Sigmoid colon (tissue), 4 donors: ENCODE measurements around the gene IDNK.

Experiments
- EP300 ChIP-seq, 4 donors: sonication (generic); formaldehyde crosslinking; IDR thresholded peaks; one replicate each; pipeline ENCODE4 v1.6.1; 2017; ENCODE audit warnings: antibody characterized with exemption in 4 of 4
- POLR2A ChIP-seq, 2 donors: fragments of 450-650 bp; IDR thresholded peaks; one replicate each; pipeline ENCODE4 v1.6.1; 2016; ENCODE audit warnings: antibody characterized with exemption in 2 of 2, mild to moderate bottlenecking in 2 of 2, moderate library complexity in 2 of 2
- POLR2AphosphoS5 ChIP-seq, 4 donors: sonication (generic); formaldehyde crosslinking; IDR thresholded peaks; one replicate each; pipeline ENCODE4 v1.6.1; 2017; ENCODE audit warnings: antibody characterized with exemption in 4 of 4
- TF ChIP-seq, protein P1 (sequence below), 4 experiments: fragments of 450-650 bp in 3 of 4; fragments of 200-600 bp in 1 of 4; IDR thresholded peaks; one replicate each; pipeline ENCODE4 v1.5.1; 2016 to 2019; ENCODE audit warnings: antibody characterized with exemption in 4 of 4, mild to moderate bottlenecking in 3 of 4, moderate library complexity in 2 of 4

DNA sequence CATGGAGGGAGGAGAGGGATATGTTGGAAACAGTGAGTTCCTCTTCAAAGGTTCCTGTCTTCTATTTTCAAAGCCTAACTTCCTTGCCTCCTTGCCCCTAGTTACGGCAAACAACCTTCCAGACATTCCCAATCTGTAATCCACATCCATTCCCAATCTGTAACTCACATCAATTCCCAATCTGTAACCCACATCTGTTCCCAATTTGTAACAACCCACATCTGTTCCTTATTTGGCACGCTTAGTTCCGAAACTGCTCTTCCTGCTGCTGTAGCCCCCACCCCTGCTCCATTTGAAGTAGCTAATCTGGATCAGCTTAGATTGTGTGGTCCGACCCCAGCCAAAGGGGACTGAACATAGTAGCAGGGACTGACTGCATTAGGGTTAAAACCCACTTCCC is 23.9 kb upstream of the IDNK start:
- TF ChIP-seq, protein P1, sequence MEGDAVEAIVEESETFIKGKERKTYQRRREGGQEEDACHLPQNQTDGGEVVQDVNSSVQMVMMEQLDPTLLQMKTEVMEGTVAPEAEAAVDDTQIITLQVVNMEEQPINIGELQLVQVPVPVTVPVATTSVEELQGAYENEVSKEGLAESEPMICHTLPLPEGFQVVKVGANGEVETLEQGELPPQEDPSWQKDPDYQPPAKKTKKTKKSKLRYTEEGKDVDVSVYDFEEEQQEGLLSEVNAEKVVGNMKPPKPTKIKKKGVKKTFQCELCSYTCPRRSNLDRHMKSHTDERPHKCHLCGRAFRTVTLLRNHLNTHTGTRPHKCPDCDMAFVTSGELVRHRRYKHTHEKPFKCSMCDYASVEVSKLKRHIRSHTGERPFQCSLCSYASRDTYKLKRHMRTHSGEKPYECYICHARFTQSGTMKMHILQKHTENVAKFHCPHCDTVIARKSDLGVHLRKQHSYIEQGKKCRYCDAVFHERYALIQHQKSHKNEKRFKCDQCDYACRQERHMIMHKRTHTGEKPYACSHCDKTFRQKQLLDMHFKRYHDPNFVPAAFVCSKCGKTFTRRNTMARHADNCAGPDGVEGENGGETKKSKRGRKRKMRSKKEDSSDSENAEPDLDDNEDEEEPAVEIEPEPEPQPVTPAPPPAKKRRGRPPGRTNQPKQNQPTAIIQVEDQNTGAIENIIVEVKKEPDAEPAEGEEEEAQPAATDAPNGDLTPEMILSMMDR (IDR thresholded peaks at IDR 0.05): no peak
- no peak for TF ChIP-seq POLR2A (IDR thresholded peaks at IDR 0.05)
- no peak for TF ChIP-seq EP300 (IDR thresholded peaks at IDR 0.05)
- TF ChIP-seq POLR2AphosphoS5 (IDR thresholded peaks at IDR 0.05): no peak
